Prostate gland (tissue), 2 donors: Measurements from ENCODE around the gene NEK2. TPM values are rescaled to one million over a fixed set of nuclear protein-coding genes. Genes with fewer than 3 reads are reported as not detected.
A peak's percentile ranks its signal among the peaks of the same experiment; 100 is the strongest.

Source experiments
- DNase-seq: peaks from one replicate; pipeline ENCODE4 v3.0.0-alpha.2; 2019; ENCODE audit warnings: low spot score
- H3K27ac ChIP-seq, 2 donors: fragments of 200-600 bp; sonication (generic); 2 replicates each; pipeline ENCODE4 v1.5.1; 2017 to 2019
- H3K27me3 ChIP-seq: fragments of 200-600 bp; sonication (generic); replicated peaks from 2 replicates; pipeline ENCODE4 v1.5.1; 2019; ENCODE audit not compliant: insufficient read depth
- H3K36me3 ChIP-seq, 2 donors: fragments of 200-600 bp; sonication (generic); 1 replicate in 1 of 2; 2 replicates in 1 of 2; pipeline versions ENCODE4 v1.5.1 to v1.8.1; 2017 to 2019
- H3K4me1 ChIP-seq: fragments of 200-600 bp; sonication (generic); replicated peaks from 2 replicates; pipeline ENCODE4 v1.5.1; 2019
- H3K4me3 ChIP-seq, 2 donors: fragments of 200-600 bp; sonication (generic); 2 replicates each; pipeline ENCODE4 v1.5.1; 2017 to 2019
- H3K9me3 ChIP-seq: fragments of 200-600 bp; sonication (generic); 2 replicates; pipeline ENCODE4 v1.5.1; 2017
- CTCF ChIP-seq, 4 experiments: fragments of 200-600 bp in 2 of 4; fragments of 450-650 bp in 2 of 4; sonication (generic) in 2 of 4; IDR thresholded peaks; 1 replicate in 3 of 4; 2 replicates in 1 of 4; pipeline ENCODE4 v1.5.1; 2016 to 2019; ENCODE audit warnings: antibody characterized with exemption in 4 of 4, mild to moderate bottlenecking in 2 of 4, moderate library complexity in 2 of 4
- POLR2A ChIP-seq: fragments of 450-650 bp; IDR thresholded peaks from one replicate; pipeline ENCODE4 v1.6.1; 2016; ENCODE audit warnings: antibody characterized with exemption, mild to moderate bottlenecking
- POLR2AphosphoS5 ChIP-seq: sonication (generic); formaldehyde crosslinking; IDR thresholded peaks from one replicate; pipeline ENCODE4 v1.6.1; 2017; ENCODE audit warnings: antibody characterized with exemption
- WGBS: methylation state at CpG from one replicate; pipeline ENCODE4 v1.1.5; 2018; 5-methylcytosine and 5-hydroxymethylcytosine counted together
- intact Hi-C: fragments of 100-400 bp; cut with DNase I; formaldehyde crosslinking; loops from one replicate; pipeline ENCODE4 v1.14.2; 2022
- total RNA-seq, 2 donors: library from RNA; depleted of rRNA; stranded (reverse); fragments of >200 nt; gene quantifications; one replicate each; pipeline ENCODE4 v1.1.0, GENCODE V29; 2016

NEK2 gene
- total RNA-seq, 2 donors from 2014 or later, result 1.7 to 8.5 TPM

- no peak for DNase-seq
- Histone ChIP-seq H3K27me3 (no peaks in the 10 kb centered on the region), H3K4me3 (no peak overlapping the region), H3K27ac (no peak overlapping the region), H3K9me3 (no peaks in the 10 kb centered on the region), H3K4me1 (no peaks in the 10 kb centered on the region), H3K36me3 (no peaks in the 10 kb centered on the region)
- WGBS, result 92% methylated on average over 6 of the region's 6 CpGs
- TF ChIP-seq POLR2A, result no peak
- TF ChIP-seq CTCF (IDR thresholded peaks at IDR 0.05), result no peak
- TF ChIP-seq POLR2AphosphoS5, result no peak
- intact Hi-C loops, result no loop called here
Observed at GRCh38 chr1:211701733-211702132, 26.3 kb upstream of the NEK2 start.

DNA sequence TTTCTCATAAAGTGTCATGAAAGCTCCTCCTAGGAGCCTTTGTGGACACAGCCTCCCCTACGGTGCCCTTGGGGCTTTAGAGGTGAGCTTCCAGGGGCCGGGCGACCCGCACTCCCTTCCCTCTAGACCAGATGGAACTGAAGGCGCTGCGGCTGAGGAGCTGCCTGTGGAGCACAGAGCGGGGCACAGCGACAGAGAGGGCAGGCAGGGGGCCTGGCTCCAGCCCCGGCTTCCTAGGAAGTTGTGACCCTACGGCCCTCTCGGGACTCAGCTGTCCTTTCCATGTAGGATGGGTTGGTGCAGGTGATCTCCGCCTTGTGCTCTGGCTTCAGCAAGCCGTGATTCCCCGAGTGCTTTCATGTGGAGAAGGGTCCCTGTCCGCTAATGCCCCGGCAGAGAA is 23.6 kb upstream of the NEK2 start:
- H3K36me3 ChIP-seq, result no peaks in the 10 kb centered on the region
- H3K27ac ChIP-seq, result no peak overlapping the region
- no peak for DNase-seq
- H3K9me3 ChIP-seq, result no peaks in the 10 kb centered on the region
- whole genome bisulfite sequencing, result 72% methylated on average over 10 of the region's 16 CpGs
- H3K27me3 ChIP-seq, result no peaks in the 10 kb centered on the region
- intact Hi-C loops, result loop anchor here (2.0 kb wide), 1 partner anchor 132 kb away; the partner anchor contains the start of gene LPGAT1
- H3K4me1 ChIP-seq, result no peaks in the 10 kb centered on the region
- TF ChIP-seq CTCF (IDR thresholded peaks at IDR 0.05), result no peak
- no peak for TF ChIP-seq POLR2AphosphoS5
- no peak for TF ChIP-seq POLR2A
- H3K4me3 ChIP-seq, result no peak overlapping the region

- 17% methylated on average over 29 of the region's 29 CpGs for WGBS
- no peaks in the 10 kb centered on the region for H3K4me1 ChIP-seq
- no peaks in the 10 kb centered on the region for H3K27me3 ChIP-seq
- no peaks in the 10 kb centered on the region for H3K36me3 ChIP-seq
- intact Hi-C loops, result loop anchor here (2.0 kb wide), 1 partner anchor 132 kb away; the partner anchor contains the start of gene LPGAT1
- no peak overlapping the region for H3K4me3 ChIP-seq
- no peak overlapping the region for H3K27ac ChIP-seq
- TF ChIP-seq POLR2A, result no peak
- peak; percentile 62 for TF ChIP-seq POLR2AphosphoS5
- TF ChIP-seq CTCF (IDR thresholded peaks at IDR 0.05), result peak; percentile 87 to 96 (median 91)
- no peaks in the 10 kb centered on the region for H3K9me3 ChIP-seq
- DNase-seq, result peak; percentile 83
Observed at GRCh38 chr1:211698161-211699026, 23.0 kb upstream of the NEK2 start.

- no peak for TF ChIP-seq CTCF (IDR thresholded peaks at IDR 0.05)
- no peak for TF ChIP-seq POLR2A
- no peak for TF ChIP-seq POLR2AphosphoS5
- H3K4me1 ChIP-seq, result no peaks in the 10 kb centered on the region
Observed at GRCh38 chr1:211697356-211697755, 21.9 kb upstream of the NEK2 start.

More at GRCh38 chr1:211697356-211697755, 21.9 kb upstream of the NEK2 start:
- intact Hi-C loops, result no loop called here
- Histone ChIP-seq H3K4me3 (no peak overlapping the region), H3K27me3 (no peaks in the 10 kb centered on the region), H3K36me3 (no peaks in the 10 kb centered on the region), H3K27ac (no peak overlapping the region), H3K9me3 (no peaks in the 10 kb centered on the region)
- no peak for DNase-seq
- no CpG with 5 or more reads among the region's 1 CpG for WGBS
